Measurements from ENCODE around the gene MYBPC1. TPM values are rescaled to one million over a fixed set of nuclear protein-coding genes. Genes with fewer than 3 reads are reported as not detected.

Gene MYBPC1
- total and polyA plus RNA-seq, 2 of the 13 experiments (the other 11 are each of a cell fraction or from before 2014, with no cell fraction given) = 0.31 to 0.53 TPM

DNA sequence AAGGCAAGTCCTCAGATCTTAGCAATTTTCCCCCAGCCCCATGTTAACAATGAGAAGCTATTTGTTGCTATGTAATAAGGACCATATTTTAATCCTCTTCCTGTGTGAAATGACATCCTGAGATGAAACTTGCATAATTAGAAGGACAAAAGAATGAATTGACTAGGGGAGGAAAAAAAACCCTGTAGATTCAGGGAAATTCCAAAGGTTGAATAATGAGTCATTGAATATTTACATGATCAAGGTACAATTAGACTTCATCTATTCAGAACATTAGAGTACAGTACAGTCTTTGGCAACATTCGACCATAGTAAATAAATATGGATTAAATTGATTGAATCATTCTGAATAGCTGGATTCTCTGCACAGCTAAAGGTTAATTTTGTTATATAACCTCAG is 9.4 kb downstream of the MYBPC1 start (continued):
- TF ChIP-seq, protein P1, sequence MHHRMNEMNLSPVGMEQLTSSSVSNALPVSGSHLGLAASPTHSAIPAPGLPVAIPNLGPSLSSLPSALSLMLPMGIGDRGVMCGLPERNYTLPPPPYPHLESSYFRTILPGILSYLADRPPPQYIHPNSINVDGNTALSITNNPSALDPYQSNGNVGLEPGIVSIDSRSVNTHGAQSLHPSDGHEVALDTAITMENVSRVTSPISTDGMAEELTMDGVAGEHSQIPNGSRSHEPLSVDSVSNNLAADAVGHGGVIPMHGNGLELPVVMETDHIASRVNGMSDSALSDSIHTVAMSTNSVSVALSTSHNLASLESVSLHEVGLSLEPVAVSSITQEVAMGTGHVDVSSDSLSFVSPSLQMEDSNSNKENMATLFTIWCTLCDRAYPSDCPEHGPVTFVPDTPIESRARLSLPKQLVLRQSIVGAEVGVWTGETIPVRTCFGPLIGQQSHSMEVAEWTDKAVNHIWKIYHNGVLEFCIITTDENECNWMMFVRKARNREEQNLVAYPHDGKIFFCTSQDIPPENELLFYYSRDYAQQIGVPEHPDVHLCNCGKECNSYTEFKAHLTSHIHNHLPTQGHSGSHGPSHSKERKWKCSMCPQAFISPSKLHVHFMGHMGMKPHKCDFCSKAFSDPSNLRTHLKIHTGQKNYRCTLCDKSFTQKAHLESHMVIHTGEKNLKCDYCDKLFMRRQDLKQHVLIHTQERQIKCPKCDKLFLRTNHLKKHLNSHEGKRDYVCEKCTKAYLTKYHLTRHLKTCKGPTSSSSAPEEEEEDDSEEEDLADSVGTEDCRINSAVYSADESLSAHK (CRISPR knock-in tag; IDR thresholded peaks at IDR 0.05; ENCODE audit: borderline replicate concordance) = no peak
- TF ChIP-seq ZNF766 (CRISPR knock-in tag; IDR thresholded peaks at IDR 0.05; ENCODE audit: borderline replicate concordance) (no peak), BCLAF1 (IDR thresholded peaks at IDR 0.05) (no peak), CEBPG (CRISPR knock-in tag; IDR thresholded peaks at IDR 0.05) (peak; percentile 82), RBM22 (optimal IDR thresholded peaks at IDR 0.05; ENCODE audit: low read length) (no peak), SOX5 (CRISPR knock-in tag; IDR thresholded peaks at IDR 0.05; ENCODE audit: borderline replicate concordance) (peak; percentile 87), IRF9 (CRISPR knock-in tag; IDR thresholded peaks at IDR 0.05; ENCODE audit: borderline replicate concordance) (no peak), MXD3 (CRISPR knock-in tag; IDR thresholded peaks at IDR 0.05) (no peak), NFKB2 (CRISPR knock-in tag; IDR thresholded peaks at IDR 0.05; ENCODE audit: borderline replicate concordance) (no peak), MBNL3 (CRISPR knock-in tag; conservative IDR thresholded peaks at IDR 0.05) (no peak), SYNCRIP (IDR thresholded peaks at IDR 0.05; ENCODE audit: insufficient read depth, low read depth, low read length) (no peak), FOXA3 (CRISPR knock-in tag; IDR thresholded peaks at IDR 0.05) (peak; percentile 66), ZNF547 (CRISPR knock-in tag; IDR thresholded peaks at IDR 0.05) (no peak), PRMT3 (CRISPR knock-in tag; IDR thresholded peaks at IDR 0.05; ENCODE audit: borderline replicate concordance, low read depth) (no peak), HIVEP1 (CRISPR knock-in tag; IDR thresholded peaks at IDR 0.05) (no peak), IRF2 (CRISPR knock-in tag; IDR thresholded peaks at IDR 0.05) (peak; percentile 9; the same call in 1 of the 2 replicates), ZNF263 (CRISPR knock-in tag; IDR thresholded peaks at IDR 0.05) (no peak), SMARCE1 (IDR thresholded peaks at IDR 0.05; ENCODE audit: borderline replicate concordance) (no peak)
- TF ChIP-seq, protein P2, sequence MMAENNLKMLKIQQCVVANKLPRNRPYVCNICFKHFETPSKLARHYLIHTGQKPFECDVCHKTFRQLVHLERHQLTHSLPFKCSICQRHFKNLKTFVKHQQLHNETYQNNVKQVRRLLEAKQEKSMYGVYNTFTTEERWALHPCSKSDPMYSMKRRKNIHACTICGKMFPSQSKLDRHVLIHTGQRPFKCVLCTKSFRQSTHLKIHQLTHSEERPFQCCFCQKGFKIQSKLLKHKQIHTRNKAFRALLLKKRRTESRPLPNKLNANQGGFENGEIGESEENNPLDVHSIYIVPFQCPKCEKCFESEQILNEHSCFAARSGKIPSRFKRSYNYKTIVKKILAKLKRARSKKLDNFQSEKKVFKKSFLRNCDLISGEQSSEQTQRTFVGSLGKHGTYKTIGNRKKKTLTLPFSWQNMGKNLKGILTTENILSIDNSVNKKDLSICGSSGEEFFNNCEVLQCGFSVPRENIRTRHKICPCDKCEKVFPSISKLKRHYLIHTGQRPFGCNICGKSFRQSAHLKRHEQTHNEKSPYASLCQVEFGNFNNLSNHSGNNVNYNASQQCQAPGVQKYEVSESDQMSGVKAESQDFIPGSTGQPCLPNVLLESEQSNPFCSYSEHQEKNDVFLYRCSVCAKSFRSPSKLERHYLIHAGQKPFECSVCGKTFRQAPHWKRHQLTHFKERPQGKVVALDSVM (CRISPR knock-in tag; IDR thresholded peaks at IDR 0.05) = no peak
- TF ChIP-seq, protein P3, sequence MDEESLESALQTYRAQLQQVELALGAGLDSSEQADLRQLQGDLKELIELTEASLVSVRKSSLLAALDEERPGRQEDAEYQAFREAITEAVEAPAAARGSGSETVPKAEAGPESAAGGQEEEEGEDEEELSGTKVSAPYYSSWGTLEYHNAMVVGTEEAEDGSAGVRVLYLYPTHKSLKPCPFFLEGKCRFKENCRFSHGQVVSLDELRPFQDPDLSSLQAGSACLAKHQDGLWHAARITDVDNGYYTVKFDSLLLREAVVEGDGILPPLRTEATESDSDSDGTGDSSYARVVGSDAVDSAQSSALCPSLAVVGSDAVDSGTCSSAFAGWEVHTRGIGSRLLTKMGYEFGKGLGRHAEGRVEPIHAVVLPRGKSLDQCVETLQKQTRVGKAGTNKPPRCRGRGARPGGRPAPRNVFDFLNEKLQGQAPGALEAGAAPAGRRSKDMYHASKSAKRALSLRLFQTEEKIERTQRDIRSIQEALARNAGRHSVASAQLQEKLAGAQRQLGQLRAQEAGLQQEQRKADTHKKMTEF (CRISPR knock-in tag; IDR thresholded peaks at IDR 0.05) = peak; percentile 66; the same call in 1 of the 2 replicates
